ENCODE measurements around the gene PPP1R37. TPM values are rescaled to one million over a fixed set of nuclear protein-coding genes. Genes with fewer than 3 reads are reported as not detected.
A peak's percentile ranks its signal among the peaks of the same experiment; 100 is the strongest.

Gene PPP1R37
- total and polyA plus RNA-seq, 2 of the 13 experiments (the other 11 are each of a cell fraction or from before 2014, with no cell fraction given), result 9.0 to 14.3 TPM

DNA sequence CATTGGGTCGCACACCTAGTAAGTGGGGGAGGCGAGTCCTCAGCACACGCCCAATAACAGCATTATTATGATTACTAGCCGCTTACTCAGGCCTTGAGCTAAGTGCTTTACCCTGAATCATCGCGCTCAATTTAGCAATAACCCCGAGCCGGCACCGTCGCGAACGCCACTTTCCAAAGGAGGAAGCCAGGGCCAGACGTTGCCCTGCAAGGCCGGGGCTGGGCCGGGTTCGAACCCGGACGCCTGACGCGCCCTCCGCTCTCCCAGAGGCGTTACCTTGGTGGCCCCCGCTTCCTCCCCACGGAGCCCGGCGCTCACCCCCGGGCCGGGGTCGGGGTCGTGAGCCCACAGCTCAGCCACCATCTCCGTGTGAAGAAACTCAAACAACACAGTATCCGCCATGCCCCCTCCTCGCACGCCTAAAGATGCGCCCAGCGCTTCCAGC is 84.9 kb downstream of the PPP1R37 start, which contains the start of gene TRAPPC6A (continued):
- TF ChIP-seq, protein P1, sequence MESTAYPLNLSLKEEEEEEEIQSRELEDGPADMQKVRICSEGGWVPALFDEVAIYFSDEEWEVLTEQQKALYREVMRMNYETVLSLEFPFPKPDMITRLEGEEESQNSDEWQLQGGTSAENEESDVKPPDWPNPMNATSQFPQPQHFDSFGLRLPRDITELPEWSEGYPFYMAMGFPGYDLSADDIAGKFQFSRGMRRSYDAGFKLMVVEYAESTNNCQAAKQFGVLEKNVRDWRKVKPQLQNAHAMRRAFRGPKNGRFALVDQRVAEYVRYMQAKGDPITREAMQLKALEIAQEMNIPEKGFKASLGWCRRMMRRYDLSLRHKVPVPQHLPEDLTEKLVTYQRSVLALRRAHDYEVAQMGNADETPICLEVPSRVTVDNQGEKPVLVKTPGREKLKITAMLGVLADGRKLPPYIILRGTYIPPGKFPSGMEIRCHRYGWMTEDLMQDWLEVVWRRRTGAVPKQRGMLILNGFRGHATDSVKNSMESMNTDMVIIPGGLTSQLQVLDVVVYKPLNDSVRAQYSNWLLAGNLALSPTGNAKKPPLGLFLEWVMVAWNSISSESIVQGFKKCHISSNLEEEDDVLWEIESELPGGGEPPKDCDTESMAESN (CRISPR knock-in tag; conservative IDR thresholded peaks at IDR 0.05), result 0 out of 2 replicates have a peak, but pooled peaks have one; percentile 7
- TF ChIP-seq ZMYM2 (CRISPR knock-in tag; IDR thresholded peaks at IDR 0.05) (no peak), HNF4A (CRISPR knock-in tag; IDR thresholded peaks at IDR 0.05) (no peak), NR2C2 (CRISPR knock-in tag; IDR thresholded peaks at IDR 0.05; ENCODE audit: borderline replicate concordance) (0 out of 2 replicates have a peak, but pooled peaks have one; percentile 11), POGZ (CRISPR knock-in tag; IDR thresholded peaks at IDR 0.05) (peak; percentile 57; the same call in 1 of the 2 replicates), MAF1 (CRISPR knock-in tag; IDR thresholded peaks at IDR 0.05; ENCODE audit: borderline replicate concordance) (no peak), THYN1 (CRISPR knock-in tag; IDR thresholded peaks at IDR 0.05; ENCODE audit: borderline replicate concordance, low read depth) (0 out of 2 replicates have a peak, but pooled peaks have one; percentile 38), KDM5A (IDR thresholded peaks at IDR 0.05; ENCODE audit: borderline replicate concordance, low read length) (0 out of 2 replicates have a peak, but pooled peaks have one; percentile 22), PTBP1 (IDR thresholded peaks at IDR 0.05; ENCODE audit: low read depth, low read length, poor library complexity, severe bottlenecking) (peak; percentile 54), ATF1 (CRISPR knock-in tag; IDR thresholded peaks at IDR 0.05) (no peak)
- TF ChIP-seq, protein P2, sequence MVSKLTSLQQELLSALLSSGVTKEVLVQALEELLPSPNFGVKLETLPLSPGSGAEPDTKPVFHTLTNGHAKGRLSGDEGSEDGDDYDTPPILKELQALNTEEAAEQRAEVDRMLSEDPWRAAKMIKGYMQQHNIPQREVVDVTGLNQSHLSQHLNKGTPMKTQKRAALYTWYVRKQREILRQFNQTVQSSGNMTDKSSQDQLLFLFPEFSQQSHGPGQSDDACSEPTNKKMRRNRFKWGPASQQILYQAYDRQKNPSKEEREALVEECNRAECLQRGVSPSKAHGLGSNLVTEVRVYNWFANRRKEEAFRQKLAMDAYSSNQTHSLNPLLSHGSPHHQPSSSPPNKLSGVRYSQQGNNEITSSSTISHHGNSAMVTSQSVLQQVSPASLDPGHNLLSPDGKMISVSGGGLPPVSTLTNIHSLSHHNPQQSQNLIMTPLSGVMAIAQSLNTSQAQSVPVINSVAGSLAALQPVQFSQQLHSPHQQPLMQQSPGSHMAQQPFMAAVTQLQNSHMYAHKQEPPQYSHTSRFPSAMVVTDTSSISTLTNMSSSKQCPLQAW (CRISPR knock-in tag; IDR thresholded peaks at IDR 0.05), result 0 out of 2 replicates have a peak, but pooled peaks have one; percentile 6
- TF ChIP-seq, protein P3, sequence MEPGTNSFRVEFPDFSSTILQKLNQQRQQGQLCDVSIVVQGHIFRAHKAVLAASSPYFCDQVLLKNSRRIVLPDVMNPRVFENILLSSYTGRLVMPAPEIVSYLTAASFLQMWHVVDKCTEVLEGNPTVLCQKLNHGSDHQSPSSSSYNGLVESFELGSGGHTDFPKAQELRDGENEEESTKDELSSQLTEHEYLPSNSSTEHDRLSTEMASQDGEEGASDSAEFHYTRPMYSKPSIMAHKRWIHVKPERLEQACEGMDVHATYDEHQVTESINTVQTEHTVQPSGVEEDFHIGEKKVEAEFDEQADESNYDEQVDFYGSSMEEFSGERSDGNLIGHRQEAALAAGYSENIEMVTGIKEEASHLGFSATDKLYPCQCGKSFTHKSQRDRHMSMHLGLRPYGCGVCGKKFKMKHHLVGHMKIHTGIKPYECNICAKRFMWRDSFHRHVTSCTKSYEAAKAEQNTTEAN (CRISPR knock-in tag; conservative IDR thresholded peaks at IDR 0.05), result no peak; the same call in 1 of the 2 replicates
- TF ChIP-seq, protein P4, sequence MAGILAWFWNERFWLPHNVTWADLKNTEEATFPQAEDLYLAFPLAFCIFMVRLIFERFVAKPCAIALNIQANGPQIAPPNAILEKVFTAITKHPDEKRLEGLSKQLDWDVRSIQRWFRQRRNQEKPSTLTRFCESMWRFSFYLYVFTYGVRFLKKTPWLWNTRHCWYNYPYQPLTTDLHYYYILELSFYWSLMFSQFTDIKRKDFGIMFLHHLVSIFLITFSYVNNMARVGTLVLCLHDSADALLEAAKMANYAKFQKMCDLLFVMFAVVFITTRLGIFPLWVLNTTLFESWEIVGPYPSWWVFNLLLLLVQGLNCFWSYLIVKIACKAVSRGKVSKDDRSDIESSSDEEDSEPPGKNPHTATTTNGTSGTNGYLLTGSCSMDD (CRISPR knock-in tag; IDR thresholded peaks at IDR 0.05), result no peak
- TF ChIP-seq, protein P5, sequence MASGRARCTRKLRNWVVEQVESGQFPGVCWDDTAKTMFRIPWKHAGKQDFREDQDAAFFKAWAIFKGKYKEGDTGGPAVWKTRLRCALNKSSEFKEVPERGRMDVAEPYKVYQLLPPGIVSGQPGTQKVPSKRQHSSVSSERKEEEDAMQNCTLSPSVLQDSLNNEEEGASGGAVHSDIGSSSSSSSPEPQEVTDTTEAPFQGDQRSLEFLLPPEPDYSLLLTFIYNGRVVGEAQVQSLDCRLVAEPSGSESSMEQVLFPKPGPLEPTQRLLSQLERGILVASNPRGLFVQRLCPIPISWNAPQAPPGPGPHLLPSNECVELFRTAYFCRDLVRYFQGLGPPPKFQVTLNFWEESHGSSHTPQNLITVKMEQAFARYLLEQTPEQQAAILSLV (CRISPR knock-in tag; IDR thresholded peaks at IDR 0.05; ENCODE audit: borderline replicate concordance), result peak; percentile 63; the same call in 1 of the 2 replicates
- TF ChIP-seq, protein P6, sequence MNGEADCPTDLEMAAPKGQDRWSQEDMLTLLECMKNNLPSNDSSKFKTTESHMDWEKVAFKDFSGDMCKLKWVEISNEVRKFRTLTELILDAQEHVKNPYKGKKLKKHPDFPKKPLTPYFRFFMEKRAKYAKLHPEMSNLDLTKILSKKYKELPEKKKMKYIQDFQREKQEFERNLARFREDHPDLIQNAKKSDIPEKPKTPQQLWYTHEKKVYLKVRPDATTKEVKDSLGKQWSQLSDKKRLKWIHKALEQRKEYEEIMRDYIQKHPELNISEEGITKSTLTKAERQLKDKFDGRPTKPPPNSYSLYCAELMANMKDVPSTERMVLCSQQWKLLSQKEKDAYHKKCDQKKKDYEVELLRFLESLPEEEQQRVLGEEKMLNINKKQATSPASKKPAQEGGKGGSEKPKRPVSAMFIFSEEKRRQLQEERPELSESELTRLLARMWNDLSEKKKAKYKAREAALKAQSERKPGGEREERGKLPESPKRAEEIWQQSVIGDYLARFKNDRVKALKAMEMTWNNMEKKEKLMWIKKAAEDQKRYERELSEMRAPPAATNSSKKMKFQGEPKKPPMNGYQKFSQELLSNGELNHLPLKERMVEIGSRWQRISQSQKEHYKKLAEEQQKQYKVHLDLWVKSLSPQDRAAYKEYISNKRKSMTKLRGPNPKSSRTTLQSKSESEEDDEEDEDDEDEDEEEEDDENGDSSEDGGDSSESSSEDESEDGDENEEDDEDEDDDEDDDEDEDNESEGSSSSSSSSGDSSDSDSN (CRISPR knock-in tag; IDR thresholded peaks at IDR 0.05), result peak; percentile 90
- TF ChIP-seq, protein P7, sequence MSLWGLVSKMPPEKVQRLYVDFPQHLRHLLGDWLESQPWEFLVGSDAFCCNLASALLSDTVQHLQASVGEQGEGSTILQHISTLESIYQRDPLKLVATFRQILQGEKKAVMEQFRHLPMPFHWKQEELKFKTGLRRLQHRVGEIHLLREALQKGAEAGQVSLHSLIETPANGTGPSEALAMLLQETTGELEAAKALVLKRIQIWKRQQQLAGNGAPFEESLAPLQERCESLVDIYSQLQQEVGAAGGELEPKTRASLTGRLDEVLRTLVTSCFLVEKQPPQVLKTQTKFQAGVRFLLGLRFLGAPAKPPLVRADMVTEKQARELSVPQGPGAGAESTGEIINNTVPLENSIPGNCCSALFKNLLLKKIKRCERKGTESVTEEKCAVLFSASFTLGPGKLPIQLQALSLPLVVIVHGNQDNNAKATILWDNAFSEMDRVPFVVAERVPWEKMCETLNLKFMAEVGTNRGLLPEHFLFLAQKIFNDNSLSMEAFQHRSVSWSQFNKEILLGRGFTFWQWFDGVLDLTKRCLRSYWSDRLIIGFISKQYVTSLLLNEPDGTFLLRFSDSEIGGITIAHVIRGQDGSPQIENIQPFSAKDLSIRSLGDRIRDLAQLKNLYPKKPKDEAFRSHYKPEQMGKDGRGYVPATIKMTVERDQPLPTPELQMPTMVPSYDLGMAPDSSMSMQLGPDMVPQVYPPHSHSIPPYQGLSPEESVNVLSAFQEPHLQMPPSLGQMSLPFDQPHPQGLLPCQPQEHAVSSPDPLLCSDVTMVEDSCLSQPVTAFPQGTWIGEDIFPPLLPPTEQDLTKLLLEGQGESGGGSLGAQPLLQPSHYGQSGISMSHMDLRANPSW (CRISPR knock-in tag; IDR thresholded peaks at IDR 0.05; ENCODE audit: borderline replicate concordance), result no peak

Data from HepG2 (cell line).